ENCODE results near the gene C1QTNF12.

The C1QTNF12 gene

DNA sequence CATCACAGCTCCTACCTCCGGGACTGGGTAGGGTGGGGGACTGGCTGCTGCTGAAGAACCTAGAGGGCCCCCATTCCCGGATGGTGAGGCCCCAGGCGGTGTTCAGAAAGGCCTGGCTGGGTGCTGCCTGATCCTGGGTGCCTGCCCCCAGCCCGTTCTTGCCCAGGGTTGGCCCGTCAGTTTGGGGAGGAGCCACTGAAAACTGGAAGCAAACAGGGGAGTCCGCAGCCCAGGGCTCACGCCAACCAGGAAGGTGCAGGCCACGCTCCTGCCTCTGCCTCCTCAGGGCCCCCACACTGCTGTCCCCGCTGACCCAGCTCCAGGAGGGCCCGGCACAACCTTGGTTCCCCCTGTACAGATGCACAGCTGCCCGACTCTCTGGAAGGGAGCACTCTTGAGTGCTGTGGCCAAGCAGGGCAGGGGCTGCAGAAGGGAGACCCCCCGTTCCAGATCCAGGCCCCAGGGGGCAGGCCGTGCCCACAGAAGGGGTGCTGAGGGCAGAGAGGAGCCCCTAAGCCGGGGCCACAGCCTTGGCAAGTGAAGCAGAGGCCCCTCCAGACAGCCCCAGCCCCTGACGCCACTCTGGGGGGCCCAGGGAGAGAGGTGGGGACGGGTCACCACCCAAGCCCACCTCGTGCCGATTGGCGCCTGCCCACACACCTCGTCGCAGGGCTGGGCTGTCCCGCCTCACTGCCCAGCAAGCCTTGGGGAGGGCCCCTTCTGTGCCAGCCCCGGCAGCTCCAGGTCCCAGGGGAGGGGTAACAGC, 5.5 kb downstream of the C1QTNF12 start:
- TF ChIP-seq, protein P1, sequence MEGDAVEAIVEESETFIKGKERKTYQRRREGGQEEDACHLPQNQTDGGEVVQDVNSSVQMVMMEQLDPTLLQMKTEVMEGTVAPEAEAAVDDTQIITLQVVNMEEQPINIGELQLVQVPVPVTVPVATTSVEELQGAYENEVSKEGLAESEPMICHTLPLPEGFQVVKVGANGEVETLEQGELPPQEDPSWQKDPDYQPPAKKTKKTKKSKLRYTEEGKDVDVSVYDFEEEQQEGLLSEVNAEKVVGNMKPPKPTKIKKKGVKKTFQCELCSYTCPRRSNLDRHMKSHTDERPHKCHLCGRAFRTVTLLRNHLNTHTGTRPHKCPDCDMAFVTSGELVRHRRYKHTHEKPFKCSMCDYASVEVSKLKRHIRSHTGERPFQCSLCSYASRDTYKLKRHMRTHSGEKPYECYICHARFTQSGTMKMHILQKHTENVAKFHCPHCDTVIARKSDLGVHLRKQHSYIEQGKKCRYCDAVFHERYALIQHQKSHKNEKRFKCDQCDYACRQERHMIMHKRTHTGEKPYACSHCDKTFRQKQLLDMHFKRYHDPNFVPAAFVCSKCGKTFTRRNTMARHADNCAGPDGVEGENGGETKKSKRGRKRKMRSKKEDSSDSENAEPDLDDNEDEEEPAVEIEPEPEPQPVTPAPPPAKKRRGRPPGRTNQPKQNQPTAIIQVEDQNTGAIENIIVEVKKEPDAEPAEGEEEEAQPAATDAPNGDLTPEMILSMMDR (IDR thresholded peaks at IDR 0.05; ENCODE audit: control insufficient read depth, insufficient read depth, low read depth, low read length, missing control alignments) = no peak
- no peak for DNase-seq (ENCODE audit: low read depth)
- H3K4me3 ChIP-seq (ENCODE audit: control insufficient read depth, low read depth, low read length) = no peak overlapping the region

GRCh38 chr1:1240348-1240732, 6.2 kb downstream of the C1QTNF12 start:
- DNase-seq (ENCODE audit: low read depth) = no peak
- no peak overlapping the region for H3K4me3 ChIP-seq (ENCODE audit: control insufficient read depth, low read depth, low read length)
- TF ChIP-seq, protein P1 (IDR thresholded peaks at IDR 0.05; ENCODE audit: control insufficient read depth, insufficient read depth, low read depth, low read length, missing control alignments) = no peak

DNA sequence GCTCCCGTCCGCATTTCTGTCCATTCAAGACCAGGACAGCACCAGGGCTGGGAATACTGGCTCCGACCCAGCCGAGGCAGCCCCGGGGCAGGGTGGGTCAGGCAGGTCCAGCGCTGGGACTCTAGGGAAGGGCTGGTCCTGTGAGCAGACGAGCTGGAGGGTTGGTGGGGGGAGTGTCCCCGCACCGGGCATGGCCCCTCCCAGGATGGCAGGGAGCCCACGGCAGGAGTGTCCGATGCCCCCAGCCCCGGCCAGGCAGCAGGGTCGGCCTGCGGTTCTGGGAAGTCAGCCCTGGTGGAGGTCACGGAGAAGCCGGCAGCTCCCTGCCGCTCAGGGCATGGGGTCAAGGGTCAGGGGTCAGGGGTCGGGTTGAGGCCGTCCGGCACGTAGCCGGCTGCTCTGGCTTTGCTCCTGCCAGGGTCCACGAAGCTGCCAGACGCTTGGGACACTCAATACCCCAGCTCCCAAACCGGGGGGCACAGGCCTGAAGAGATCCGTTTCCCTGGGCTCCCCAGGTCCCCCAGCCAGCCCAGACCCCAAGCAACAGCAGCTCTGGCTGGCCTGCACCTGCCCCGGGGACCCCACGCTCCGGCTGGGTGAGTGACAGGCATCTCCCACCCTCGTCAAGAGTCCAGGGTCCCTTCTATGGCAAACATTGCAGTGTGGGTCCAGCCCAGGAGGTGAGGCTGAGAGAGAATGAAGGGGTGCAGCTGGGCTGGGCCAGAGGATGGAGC, 6.7 kb downstream of the C1QTNF12 start:
- TF ChIP-seq, protein P1 (IDR thresholded peaks at IDR 0.05; ENCODE audit: control insufficient read depth, insufficient read depth, low read depth, low read length, missing control alignments) = no peak
- DNase-seq (ENCODE audit: low read depth) = no peak
- no peak overlapping the region for H3K4me3 ChIP-seq (ENCODE audit: control insufficient read depth, low read depth, low read length)

- TF ChIP-seq, protein P1 (IDR thresholded peaks at IDR 0.05; ENCODE audit: control insufficient read depth, insufficient read depth, low read depth, low read length, missing control alignments) = no peak
- no peak overlapping the region for H3K4me3 ChIP-seq (ENCODE audit: control insufficient read depth, low read depth, low read length)
- no peak for DNase-seq (ENCODE audit: low read depth)
Observed at GRCh38 chr1:1239227-1239613, 7.3 kb downstream of the C1QTNF12 start.

DNA sequence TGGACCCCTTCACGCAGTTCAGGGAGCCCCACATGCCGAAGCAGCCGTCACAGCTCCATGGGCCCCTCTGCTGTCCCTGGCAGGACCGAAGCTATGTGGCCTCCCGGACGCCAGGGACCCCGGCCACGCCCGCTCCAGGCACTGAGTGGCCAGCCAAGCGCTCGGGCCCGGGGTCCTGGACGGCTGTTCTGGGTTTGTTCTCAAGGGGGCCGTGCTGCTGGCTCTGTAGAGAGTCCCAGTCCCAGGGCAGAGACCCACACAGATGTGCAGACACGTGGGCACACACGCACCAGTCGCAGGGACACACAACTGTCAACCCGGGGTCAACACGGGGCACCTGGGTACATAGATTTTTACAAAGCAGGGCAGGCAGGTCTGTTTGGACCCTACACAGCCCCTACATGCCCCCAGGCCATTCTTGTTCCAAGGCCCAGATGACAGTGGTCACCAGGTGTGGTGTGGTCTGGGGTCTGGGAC, 7.8 kb downstream of the C1QTNF12 start:
- TF ChIP-seq, protein P1 (IDR thresholded peaks at IDR 0.05; ENCODE audit: control insufficient read depth, insufficient read depth, low read depth, low read length, missing control alignments) = no peak
- DNase-seq (ENCODE audit: low read depth) = no peak
- H3K4me3 ChIP-seq (ENCODE audit: control insufficient read depth, low read depth, low read length) = no peak overlapping the region

GRCh38 chr1:1237874-1238701, 8.4 kb downstream of the C1QTNF12 start:
- TF ChIP-seq, protein P1 (IDR thresholded peaks at IDR 0.05; ENCODE audit: control insufficient read depth, insufficient read depth, low read depth, low read length, missing control alignments) = no peak
- no peak overlapping the region for H3K4me3 ChIP-seq (ENCODE audit: control insufficient read depth, low read depth, low read length)
- no peak for DNase-seq (ENCODE audit: low read depth)

Data from AG09309 (cell line).